Activated B cell treated with CpG ODN at 0.5 μM for 24 hours (primary cell): Measurements from ENCODE around the gene HNRNPLL. TPM values are rescaled to one million over a fixed set of nuclear protein-coding genes. Genes with fewer than 3 reads are reported as not detected.

Experiments used
- ATAC-seq: fragments of 200-7000 bp; cut with Tn5 transposase; one replicate; pipeline ENCODE4 v1.10.0; 2021; ENCODE audit warnings: low read depth, mild to moderate bottlenecking, moderate library complexity
- CTCF ChIA-PET: fragments of 350-600 bp; sonication (Branson Sonifier 250); formaldehyde crosslinking; loops from one replicate; lab custom pipeline; 2021; ENCODE audit warnings: antibody characterized with exemption; lab: Charles Lee
- POLR2A ChIA-PET: fragments of 350-600 bp; sonication (Branson Sonifier 250); formaldehyde crosslinking; loops from one replicate; lab custom pipeline; 2021; ENCODE audit warnings: antibody characterized with exemption; lab: Charles Lee
- DNase-seq: peaks from one replicate; pipeline ENCODE4 v3.0.0; 2022
- H3K27ac Mint-ChIP-seq: one replicate; pipeline ENCODE4 v1.8.0; 2020; ENCODE audit warnings: mixed read lengths
- H3K27me3 Mint-ChIP-seq: one replicate; pipeline ENCODE4 v1.8.0; 2021; ENCODE audit warnings: mixed read lengths
- H3K36me3 Mint-ChIP-seq: one replicate; pipeline ENCODE4 v1.8.0; 2021; ENCODE audit warnings: low read depth, mixed read lengths
- H3K4me1 Mint-ChIP-seq: one replicate; pipeline ENCODE4 v1.8.0; 2021; ENCODE audit warnings: mixed read lengths
- H3K4me3 Mint-ChIP-seq: one replicate; pipeline ENCODE4 v1.8.0; 2020; ENCODE audit warnings: mild to moderate bottlenecking, mixed read lengths
- H3K9me3 Mint-ChIP-seq: one replicate; pipeline ENCODE4 v1.8.0; 2020; ENCODE audit warnings: mixed read lengths
- intact Hi-C: fragments of 100-400 bp; cut with micrococcal nuclease; formaldehyde crosslinking; loops from one replicate; pipeline ENCODE4 v1.15.1; 2024
- total RNA-seq: library from RNA; stranded (reverse); gene quantifications from 2 replicates; pipeline ENCODE4 v1.2.3, GENCODE V29; 2022
- TF ChIP-seq, protein P1 (sequence below): fragments of 200-600 bp; IDR thresholded peaks from one replicate; pipeline ENCODE4 v1.8.0; 2022; ENCODE audit warnings: antibody characterized with exemption, mild to moderate bottlenecking

Gene HNRNPLL
- total RNA-seq, 1 donor from 2014 or later, result 8.8 TPM

- H3K9me3 Mint-ChIP-seq, result no peaks in the 10 kb centered on the region
- intact Hi-C loops, result loop anchor here (2.0 to 5.0 kb wide), 3 partner anchors 23 to 263 kb away; partner anchors contain the start of gene HNRNPLL
- no peaks in the 10 kb centered on the region for H3K4me1 Mint-ChIP-seq
- ChIA-PET CTCF (interaction anchor here (1.0 to 2.7 kb wide), 5 partner anchors 142 to 367 kb away, joined by 3 to 25 read pairs (median 4); no protein-coding TSS in a partner anchor), POLR2A (no interaction called here)
- no peak overlapping the region for H3K4me3 Mint-ChIP-seq
- H3K27me3 Mint-ChIP-seq, result peaks cover 11% of the 10 kb centered on the region
- TF ChIP-seq, protein P1, sequence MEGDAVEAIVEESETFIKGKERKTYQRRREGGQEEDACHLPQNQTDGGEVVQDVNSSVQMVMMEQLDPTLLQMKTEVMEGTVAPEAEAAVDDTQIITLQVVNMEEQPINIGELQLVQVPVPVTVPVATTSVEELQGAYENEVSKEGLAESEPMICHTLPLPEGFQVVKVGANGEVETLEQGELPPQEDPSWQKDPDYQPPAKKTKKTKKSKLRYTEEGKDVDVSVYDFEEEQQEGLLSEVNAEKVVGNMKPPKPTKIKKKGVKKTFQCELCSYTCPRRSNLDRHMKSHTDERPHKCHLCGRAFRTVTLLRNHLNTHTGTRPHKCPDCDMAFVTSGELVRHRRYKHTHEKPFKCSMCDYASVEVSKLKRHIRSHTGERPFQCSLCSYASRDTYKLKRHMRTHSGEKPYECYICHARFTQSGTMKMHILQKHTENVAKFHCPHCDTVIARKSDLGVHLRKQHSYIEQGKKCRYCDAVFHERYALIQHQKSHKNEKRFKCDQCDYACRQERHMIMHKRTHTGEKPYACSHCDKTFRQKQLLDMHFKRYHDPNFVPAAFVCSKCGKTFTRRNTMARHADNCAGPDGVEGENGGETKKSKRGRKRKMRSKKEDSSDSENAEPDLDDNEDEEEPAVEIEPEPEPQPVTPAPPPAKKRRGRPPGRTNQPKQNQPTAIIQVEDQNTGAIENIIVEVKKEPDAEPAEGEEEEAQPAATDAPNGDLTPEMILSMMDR, result no peak
- DNase-seq, result no peak
- H3K27ac Mint-ChIP-seq, result no peak overlapping the region
- no peak for ATAC-seq
- H3K36me3 Mint-ChIP-seq, result no peaks in the 10 kb centered on the region
Observed at GRCh38 chr2:38580115-38580636, 22.6 kb downstream of the HNRNPLL start.

- H3K27me3 Mint-ChIP-seq, result peaks cover 11% of the 10 kb centered on the region
- ChIA-PET POLR2A (no interaction called here), CTCF (interaction anchor here (1.2 kb wide), 1 partner anchor 369 kb away, joined by 3 read pairs; no protein-coding TSS in a partner anchor)
- no peak for DNase-seq
- no peaks in the 10 kb centered on the region for H3K9me3 Mint-ChIP-seq
- TF ChIP-seq, protein P1, result no peak
- intact Hi-C loops, result no loop called here
- H3K36me3 Mint-ChIP-seq, result no peaks in the 10 kb centered on the region
- H3K4me1 Mint-ChIP-seq, result no peaks in the 10 kb centered on the region
- no peak overlapping the region for H3K4me3 Mint-ChIP-seq
- no peak for ATAC-seq
- no peak overlapping the region for H3K27ac Mint-ChIP-seq
Observed at GRCh38 chr2:38578832-38579231, 23.9 kb downstream of the HNRNPLL start.

GRCh38 chr2:38574278-38574677, 28.4 kb downstream of the HNRNPLL start:
- no peak overlapping the region for H3K27ac Mint-ChIP-seq
- no peaks in the 10 kb centered on the region for H3K4me1 Mint-ChIP-seq
- TF ChIP-seq, protein P1, result no peak
- peaks cover 6% of the 10 kb centered on the region for H3K27me3 Mint-ChIP-seq
- intact Hi-C loops, result loop anchor here (5.0 kb wide), 1 partner anchor 37 kb away; no protein-coding TSS in a partner anchor
- DNase-seq (no peak), ATAC-seq (no peak)
- ChIA-PET CTCF (no interaction called here), POLR2A (no interaction called here)
- H3K36me3 Mint-ChIP-seq, result no peaks in the 10 kb centered on the region
- no peaks in the 10 kb centered on the region for H3K9me3 Mint-ChIP-seq
- H3K4me3 Mint-ChIP-seq, result no peak overlapping the region

DNA sequence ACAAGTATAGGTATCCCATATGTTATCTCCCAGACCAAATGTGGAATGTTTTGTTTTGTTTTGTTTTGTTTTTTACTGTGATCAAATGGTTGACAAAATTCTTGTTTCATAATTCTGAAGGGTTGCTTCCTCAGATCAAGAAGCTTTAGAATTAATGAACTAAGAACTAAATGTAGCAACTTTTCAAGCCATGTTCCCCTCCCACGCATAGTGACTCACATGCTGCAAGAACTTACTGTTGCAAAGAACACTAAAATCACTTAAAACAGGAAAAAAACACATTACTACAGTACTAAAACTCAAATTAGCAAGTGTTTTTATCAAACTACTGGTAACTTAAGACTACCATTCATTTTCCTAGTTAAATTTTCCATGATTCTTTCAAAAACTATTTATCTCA, 30.6 kb downstream of the HNRNPLL start:
- no peak for ATAC-seq
- DNase-seq, result no peak
- Mint-ChIP-seq H3K9me3 (no peaks in the 10 kb centered on the region), H3K4me3 (no peak overlapping the region), H3K36me3 (no peaks in the 10 kb centered on the region), H3K4me1 (no peaks in the 10 kb centered on the region), H3K27me3 (peaks cover 2% of the 10 kb centered on the region), H3K27ac (no peak overlapping the region)
- CTCF ChIA-PET, result interaction anchor here (1.8 kb wide), 1 partner anchor 10 kb away, joined by 5 read pairs; no protein-coding TSS in a partner anchor
- POLR2A ChIA-PET, result no interaction called here
- TF ChIP-seq, protein P1, result no peak
- intact Hi-C loops, result loop anchor here (5.0 kb wide), 1 partner anchor 35 kb away; no protein-coding TSS in a partner anchor

GRCh38 chr2:38571193-38571592, 31.5 kb downstream of the HNRNPLL start:
- TF ChIP-seq, protein P1, result no peak
- ChIA-PET CTCF (no interaction called here), POLR2A (no interaction called here)
- DNase-seq (no peak), ATAC-seq (no peak)
- Mint-ChIP-seq H3K27ac (no peak overlapping the region), H3K27me3 (no peaks in the 10 kb centered on the region), H3K4me1 (no peaks in the 10 kb centered on the region), H3K36me3 (no peaks in the 10 kb centered on the region), H3K9me3 (no peaks in the 10 kb centered on the region), H3K4me3 (no peak overlapping the region)
- intact Hi-C loops, result loop anchor here (5.0 kb wide), 1 partner anchor 34 kb away; no protein-coding TSS in a partner anchor
